SU-DHL-6 (cell line): ENCODE data around the gene TCEA3.

Experiments
- H2AFZ ChIP-seq: fragments of 200-600 bp; sonication (generic); 2 replicates; pipeline ENCODE4 v1.6.1; 2014; ENCODE audit warnings: low read depth, mild to moderate bottlenecking, moderate library complexity, mixed read lengths, antibody characterized with exemption, low read length; ENCODE audit not compliant: severe bottlenecking
- H3F3A ChIP-seq: fragments of 200-600 bp; shearing (Covaris generic); 2 replicates; pipeline ENCODE4 v1.6.0; 2016; ENCODE audit warnings: antibody characterized with exemption, mild to moderate bottlenecking; ENCODE audit not compliant: insufficient read depth
- H3K27ac ChIP-seq: fragments of 200-600 bp; sonication (generic); 2 replicates; pipeline ENCODE4 v1.5.1; 2016; ENCODE audit warnings: low read depth, mild to moderate bottlenecking, low read length, moderate library complexity, mixed read lengths
- H3K27me3 ChIP-seq: fragments of 200-600 bp; sonication (generic), shearing (Covaris generic); 2 replicates; pipeline ENCODE4 v1.6.0; 2014; ENCODE audit warnings: mild to moderate bottlenecking, low read length
- H3K36me3 ChIP-seq: fragments of 200-600 bp; sonication (generic); 2 replicates; pipeline ENCODE4 v1.6.1; 2014; ENCODE audit warnings: mild to moderate bottlenecking, low read length, mixed read lengths
- H3K4me2 ChIP-seq: fragments of 300-600, 200-600 bp; shearing (Covaris generic), sonication (generic); 2 replicates; pipeline ENCODE4 v1.6.0; 2014; ENCODE audit warnings: low read length, low read depth, mild to moderate bottlenecking; ENCODE audit not compliant: poor library complexity, severe bottlenecking
- H3K4me3 ChIP-seq: fragments of 200-600 bp; sonication (generic); 2 replicates; pipeline ENCODE4 v1.5.1; 2014; ENCODE audit warnings: antibody characterized with exemption, low read length, mild to moderate bottlenecking, mixed read lengths; ENCODE audit not compliant: insufficient read depth, poor library complexity, severe bottlenecking
- H3K79me2 ChIP-seq: fragments of 200-600 bp; sonication (generic); 2 replicates; pipeline ENCODE4 v1.6.1; 2014; ENCODE audit warnings: mild to moderate bottlenecking, low read length, moderate library complexity; ENCODE audit not compliant: insufficient read depth
- H3K9ac ChIP-seq: fragments of 200-600 bp; sonication (generic); 2 replicates; pipeline ENCODE4 v1.7.0; 2014; ENCODE audit warnings: mild to moderate bottlenecking, low read length
- H3K9me2 ChIP-seq: fragments of 200-600 bp; sonication (generic); replicated peaks from 2 replicates; pipeline ENCODE4 v1.6.1; 2014; ENCODE audit warnings: low read length; ENCODE audit not compliant: insufficient read depth
- H3K9me3 ChIP-seq: fragments of 200-600 bp; sonication (generic); 2 replicates; pipeline ENCODE4 v1.6.1; 2014; ENCODE audit warnings: low read length, mixed read lengths; ENCODE audit not compliant: insufficient read depth
- H4K20me1 ChIP-seq: fragments of 200-600 bp; sonication (generic); 2 replicates; pipeline ENCODE4 v1.6.1; 2014; ENCODE audit warnings: low read depth, mild to moderate bottlenecking, antibody characterized with exemption, low read length, moderate library complexity, mixed read lengths
- EZH2phosphoT487 ChIP-seq: fragments of 200-600 bp; sonication (generic), shearing (Covaris generic); conservative IDR thresholded peaks from 2 replicates; pipeline ENCODE4 v1.6.1; 2018; ENCODE audit warnings: mild to moderate bottlenecking, antibody characterized with exemption, low read length, moderate library complexity, mixed read lengths
- TF ChIP-seq, protein P1 (sequence below): fragments of 200-600 bp; sonication (generic); IDR thresholded peaks from one replicate; pipeline ENCODE4 v1.5.1; 2017; ENCODE audit warnings: antibody characterized with exemption, mild to moderate bottlenecking, low read length, moderate library complexity; ENCODE audit not compliant: insufficient read depth, poor library complexity, severe bottlenecking

Gene TCEA3

DNA sequence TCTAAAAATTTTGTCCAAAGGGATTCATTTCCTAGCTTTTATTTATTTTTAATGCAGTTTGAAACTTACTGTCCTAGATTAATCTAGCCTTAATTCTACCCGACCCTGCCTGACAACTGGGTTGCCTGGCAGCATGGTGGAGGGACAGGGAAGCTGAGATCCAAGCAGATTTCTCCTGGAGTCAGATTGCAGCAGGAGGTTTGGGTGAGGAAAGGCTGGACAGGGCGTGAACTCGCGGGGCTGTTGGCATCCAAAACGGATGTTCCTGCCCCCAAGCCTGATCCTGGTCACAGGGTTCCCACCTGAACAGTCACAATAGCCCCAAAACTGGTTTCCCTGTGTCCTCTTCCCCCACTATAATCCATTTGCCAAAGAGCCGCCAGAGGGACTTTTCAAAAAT lies 23.2 kb downstream of the TCEA3 start:
- Histone ChIP-seq H3K27ac (no peak overlapping the region), H2AFZ (no peak overlapping the region)

DNA sequence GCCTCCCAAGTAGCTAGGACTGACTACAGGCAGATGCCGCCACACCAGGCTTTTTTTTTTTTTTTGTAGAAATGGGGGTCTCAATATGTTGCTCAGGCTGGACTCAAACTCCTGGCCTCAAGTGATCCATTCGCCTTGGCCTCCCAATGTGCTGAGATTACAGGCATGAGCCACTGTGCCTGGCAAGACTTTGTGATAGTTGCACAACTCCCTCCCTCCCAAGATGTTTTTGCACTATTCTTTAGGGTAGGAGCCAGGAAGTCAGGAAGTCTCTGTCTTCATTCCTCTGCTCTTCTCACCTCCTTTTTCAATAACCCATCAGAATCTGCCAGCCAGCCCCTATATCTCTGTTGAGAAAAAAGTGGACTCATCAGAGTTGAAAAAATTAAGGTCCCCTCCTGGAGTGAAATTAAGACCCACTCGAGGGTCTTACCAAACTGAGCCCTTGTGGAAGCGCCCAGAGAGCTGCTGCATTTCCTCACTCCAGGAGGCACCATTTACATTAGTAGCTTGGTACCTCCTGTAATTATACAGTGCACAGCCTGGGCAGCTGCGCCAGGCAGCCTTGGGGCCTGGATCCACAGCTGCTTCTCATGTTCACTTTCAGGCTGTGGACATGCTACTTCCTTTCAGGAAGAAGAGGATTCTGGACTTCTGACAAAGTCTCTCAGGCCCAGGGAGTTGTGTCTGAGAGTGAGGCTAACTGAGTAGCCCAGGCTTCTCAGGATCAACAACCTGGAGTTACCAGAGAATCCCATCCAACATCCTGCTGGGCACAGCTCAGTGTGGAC lies 24.0 kb downstream of the TCEA3 start:
- no peak overlapping the region for H2AFZ ChIP-seq
- no peaks in the 10 kb centered on the region for H3K79me2 ChIP-seq
- H3K36me3 ChIP-seq: no peaks in the 10 kb centered on the region
- H3K27ac ChIP-seq: no peak overlapping the region
- H3K4me3 ChIP-seq: no peak overlapping the region
- TF ChIP-seq EZH2phosphoT487: no peak
- TF ChIP-seq, protein P1, sequence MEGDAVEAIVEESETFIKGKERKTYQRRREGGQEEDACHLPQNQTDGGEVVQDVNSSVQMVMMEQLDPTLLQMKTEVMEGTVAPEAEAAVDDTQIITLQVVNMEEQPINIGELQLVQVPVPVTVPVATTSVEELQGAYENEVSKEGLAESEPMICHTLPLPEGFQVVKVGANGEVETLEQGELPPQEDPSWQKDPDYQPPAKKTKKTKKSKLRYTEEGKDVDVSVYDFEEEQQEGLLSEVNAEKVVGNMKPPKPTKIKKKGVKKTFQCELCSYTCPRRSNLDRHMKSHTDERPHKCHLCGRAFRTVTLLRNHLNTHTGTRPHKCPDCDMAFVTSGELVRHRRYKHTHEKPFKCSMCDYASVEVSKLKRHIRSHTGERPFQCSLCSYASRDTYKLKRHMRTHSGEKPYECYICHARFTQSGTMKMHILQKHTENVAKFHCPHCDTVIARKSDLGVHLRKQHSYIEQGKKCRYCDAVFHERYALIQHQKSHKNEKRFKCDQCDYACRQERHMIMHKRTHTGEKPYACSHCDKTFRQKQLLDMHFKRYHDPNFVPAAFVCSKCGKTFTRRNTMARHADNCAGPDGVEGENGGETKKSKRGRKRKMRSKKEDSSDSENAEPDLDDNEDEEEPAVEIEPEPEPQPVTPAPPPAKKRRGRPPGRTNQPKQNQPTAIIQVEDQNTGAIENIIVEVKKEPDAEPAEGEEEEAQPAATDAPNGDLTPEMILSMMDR: no peak
- no peaks in the 10 kb centered on the region for H3K27me3 ChIP-seq
- H3K4me2 ChIP-seq: no peak overlapping the region
- H3K9ac ChIP-seq: no peak overlapping the region
- H3K9me3 ChIP-seq: no peaks in the 10 kb centered on the region
- H4K20me1 ChIP-seq: no peaks in the 10 kb centered on the region
- H3K9me2 ChIP-seq: no peaks in the 10 kb centered on the region
- H3F3A ChIP-seq: no peaks in the 10 kb centered on the region

More for the DNA sequence above, 23.2 kb downstream of the TCEA3 start:
- TF ChIP-seq, protein P1: no peak
- no peak for TF ChIP-seq EZH2phosphoT487
- Histone ChIP-seq H3K9me2 (no peaks in the 10 kb centered on the region), H4K20me1 (no peaks in the 10 kb centered on the region), H3K79me2 (no peaks in the 10 kb centered on the region), H3K27me3 (no peaks in the 10 kb centered on the region), H3K4me2 (no peak overlapping the region), H3K9me3 (no peaks in the 10 kb centered on the region), H3K9ac (no peak overlapping the region), H3K36me3 (no peaks in the 10 kb centered on the region), H3K4me3 (no peak overlapping the region), H3F3A (no peaks in the 10 kb centered on the region)

DNA sequence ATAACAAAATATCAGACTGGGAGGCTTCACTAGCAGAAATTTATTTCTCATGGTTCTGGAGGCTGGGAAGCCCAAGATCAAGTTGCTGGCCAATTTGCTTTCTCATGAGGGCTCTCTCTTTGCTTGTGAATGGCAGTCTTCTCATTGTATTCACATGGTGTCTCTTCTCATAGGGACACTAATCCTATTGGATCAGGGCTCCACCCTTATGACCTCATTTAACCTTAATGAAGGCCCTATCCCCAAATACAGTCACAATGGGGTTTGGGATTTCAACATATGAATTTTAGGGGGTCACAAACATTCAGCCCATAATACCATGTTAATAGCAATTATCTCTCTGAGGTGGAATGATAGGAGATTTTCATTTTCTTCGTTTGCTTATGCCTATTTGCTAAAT lies 25.3 kb downstream of the TCEA3 start:
- Histone ChIP-seq H4K20me1 (no peaks in the 10 kb centered on the region), H3K9me2 (no peaks in the 10 kb centered on the region), H3K27me3 (no peaks in the 10 kb centered on the region), H3K4me3 (no peak overlapping the region), H3K4me2 (no peak overlapping the region), H2AFZ (no peak overlapping the region), H3K36me3 (no peaks in the 10 kb centered on the region), H3K27ac (no peak overlapping the region), H3F3A (no peaks in the 10 kb centered on the region), H3K9ac (no peak overlapping the region), H3K79me2 (no peaks in the 10 kb centered on the region), H3K9me3 (no peaks in the 10 kb centered on the region)
- TF ChIP-seq, protein P1: no peak
- no peak for TF ChIP-seq EZH2phosphoT487
